Activated CD4-positive, alpha-beta T cell treated with anti-CD3 and anti-CD28 coated beads for 4 hours (primary cell): ENCODE measurements around the gene DTNA.

ENCODE experiments used
- DNase-seq, 2 donors: peaks; one replicate each; pipeline ENCODE4 v3.0.0-alpha.2; 2020

The DTNA gene

GRCh38 chr18:34773961-34774766 is 64.1 kb downstream of the DTNA start:
- no peak for DNase-seq

GRCh38 chr18:34775461-34775860 is 65.4 kb downstream of the DTNA start:
- no peak for DNase-seq

DNA sequence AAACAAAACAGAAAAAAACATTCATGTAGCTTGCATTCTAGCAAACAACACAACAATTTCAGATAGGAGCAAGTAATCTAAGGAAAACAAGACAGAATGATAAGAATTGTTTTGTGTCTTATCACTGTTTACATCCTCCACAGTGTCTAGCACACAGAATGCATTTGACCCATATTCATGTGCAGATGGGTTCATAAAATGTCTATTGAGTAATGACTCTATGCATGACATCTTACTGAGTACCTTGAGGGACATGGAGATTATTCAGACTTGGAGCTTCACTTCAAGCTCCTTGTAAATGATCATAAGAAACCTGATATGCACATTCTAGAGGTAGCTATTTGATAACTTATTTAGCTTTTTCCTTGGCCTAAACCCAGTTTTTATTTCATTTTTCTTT is 69.0 kb downstream of the DTNA start:
- no peak for DNase-seq

DNA sequence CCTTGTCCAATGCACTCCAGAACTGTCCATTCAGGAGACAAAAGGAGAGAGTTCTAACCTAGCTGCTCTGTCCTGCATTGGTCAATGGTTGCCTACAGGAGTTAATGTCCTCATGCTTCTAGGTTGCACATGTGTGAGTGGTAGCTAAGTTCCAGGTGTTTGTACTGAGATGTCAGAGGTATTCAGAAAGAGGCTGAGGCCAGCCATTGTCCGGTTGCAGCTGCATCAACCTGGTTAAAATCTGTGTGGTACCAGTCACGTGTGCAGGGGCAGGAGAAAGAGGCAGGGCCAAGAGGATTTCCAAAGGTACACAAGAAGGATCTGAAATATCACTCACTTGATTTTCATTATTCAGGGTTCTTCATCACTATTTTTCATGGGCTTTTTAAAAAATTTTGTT is 70.8 kb downstream of the DTNA start:
- DNase-seq: no peak

GRCh38 chr18:34783501-34783900 is 73.4 kb downstream of the DTNA start:
- DNase-seq: no peak

DNA sequence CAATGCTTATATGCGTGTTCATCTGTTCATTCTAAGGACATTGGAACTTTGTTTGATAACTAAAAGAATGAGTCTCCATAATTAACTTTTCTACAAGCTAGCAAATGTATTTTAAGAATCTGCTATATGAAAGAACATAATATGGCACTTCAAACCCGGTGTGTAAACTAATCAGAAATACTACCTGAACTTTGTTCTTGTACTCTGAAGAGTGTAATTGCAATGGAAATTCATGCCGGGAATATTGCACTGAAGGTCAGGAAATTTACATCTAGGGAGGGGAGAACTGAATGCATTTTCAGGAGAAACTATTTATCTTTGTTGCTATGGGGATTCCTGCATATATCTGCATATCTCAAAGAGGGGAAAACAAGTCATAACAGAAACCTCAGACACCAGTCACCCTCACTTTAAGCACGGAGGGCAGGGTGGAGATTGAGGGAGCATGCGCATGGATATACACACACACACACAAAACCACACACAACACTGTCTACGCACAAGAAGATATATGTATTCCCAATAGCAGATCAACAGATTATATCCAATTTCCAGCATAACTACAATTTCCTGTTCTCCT is 76.2 kb downstream of the DTNA start:
- no peak for DNase-seq

DNA sequence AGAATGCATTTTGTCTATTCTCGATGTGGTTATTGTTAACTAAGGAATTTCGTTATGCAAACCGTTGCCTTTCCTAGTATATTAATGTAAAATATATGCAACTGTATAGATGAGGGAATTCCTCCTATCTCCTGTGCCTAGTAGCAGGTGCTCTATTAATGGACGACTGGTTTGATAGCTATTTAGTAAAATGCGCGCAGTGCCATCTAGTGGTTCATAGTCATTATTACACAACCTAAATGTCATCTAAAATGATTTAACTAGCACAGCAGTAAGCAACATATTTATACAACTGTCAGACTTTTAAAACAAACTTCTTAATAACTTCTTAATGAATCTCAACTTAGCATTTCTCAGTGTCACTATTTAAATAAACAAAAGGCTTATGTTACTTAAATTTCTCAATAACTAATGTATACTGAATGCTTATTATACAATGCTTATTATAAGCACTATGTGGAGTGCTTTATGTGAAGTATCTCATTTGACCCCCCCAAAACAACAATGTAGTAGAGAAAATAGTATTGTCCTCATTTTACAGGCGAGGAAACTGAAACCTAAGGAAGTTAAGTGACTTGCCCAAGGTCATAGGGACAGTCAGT is 77.9 kb downstream of the DTNA start:
- peak in 1 of 2 donors; percentile 32 for DNase-seq

GRCh38 chr18:34789768-34790344 is 79.8 kb downstream of the DTNA start:
- DNase-seq: no peak

GRCh38 chr18:34794348-34794747 is 84.2 kb downstream of the DTNA start:
- no peak for DNase-seq

GRCh38 chr18:34795070-34795732 is 85.1 kb downstream of the DTNA start:
- no peak for DNase-seq

GRCh38 chr18:34796035-34796657 is 86.0 kb downstream of the DTNA start:
- no peak for DNase-seq

- DNase-seq: no peak
Measured at GRCh38 chr18:34799291-34799690, 89.2 kb downstream of the DTNA start.

DNA sequence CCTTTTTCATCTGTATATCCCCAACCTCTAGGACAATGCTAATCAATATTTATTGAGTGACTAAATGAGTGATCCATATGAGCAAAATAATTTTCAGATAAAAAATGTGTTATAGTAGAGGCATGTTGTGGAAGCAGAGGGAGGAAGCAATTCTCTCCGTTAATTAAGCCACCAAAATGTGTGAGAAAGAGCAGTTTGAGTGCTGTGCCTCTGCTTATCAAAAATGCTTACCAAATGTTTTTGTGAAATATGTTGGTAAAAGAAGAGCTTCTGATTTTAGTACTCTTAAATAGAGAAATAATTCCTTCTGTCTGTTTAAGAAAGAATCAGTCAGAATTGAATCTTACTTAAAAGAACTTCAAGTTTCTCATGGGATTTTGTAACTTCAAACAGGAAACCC is 90.3 kb downstream of the DTNA start:
- DNase-seq: no peak

DNA sequence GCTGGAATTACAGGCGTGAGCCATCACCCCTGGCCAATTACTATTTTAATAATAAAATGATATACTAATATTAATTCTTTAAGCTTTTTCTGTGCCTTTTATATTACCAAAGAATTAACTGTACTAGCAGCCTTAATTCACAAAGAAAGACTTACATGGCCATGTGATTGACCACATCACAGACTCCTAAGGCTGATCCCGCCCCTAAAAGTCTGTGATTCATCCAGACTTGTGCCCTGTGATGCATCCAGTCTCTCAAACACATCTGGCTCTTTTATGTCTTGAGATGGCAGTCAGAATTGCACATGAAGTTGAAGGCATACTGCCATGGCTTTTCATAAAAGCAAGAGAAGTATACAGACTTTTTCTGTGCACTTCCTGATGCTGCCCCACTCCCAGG is 91.7 kb downstream of the DTNA start:
- no peak for DNase-seq

- no peak for DNase-seq
Measured at GRCh38 chr18:34802959-34803358, 92.9 kb downstream of the DTNA start.

DNA sequence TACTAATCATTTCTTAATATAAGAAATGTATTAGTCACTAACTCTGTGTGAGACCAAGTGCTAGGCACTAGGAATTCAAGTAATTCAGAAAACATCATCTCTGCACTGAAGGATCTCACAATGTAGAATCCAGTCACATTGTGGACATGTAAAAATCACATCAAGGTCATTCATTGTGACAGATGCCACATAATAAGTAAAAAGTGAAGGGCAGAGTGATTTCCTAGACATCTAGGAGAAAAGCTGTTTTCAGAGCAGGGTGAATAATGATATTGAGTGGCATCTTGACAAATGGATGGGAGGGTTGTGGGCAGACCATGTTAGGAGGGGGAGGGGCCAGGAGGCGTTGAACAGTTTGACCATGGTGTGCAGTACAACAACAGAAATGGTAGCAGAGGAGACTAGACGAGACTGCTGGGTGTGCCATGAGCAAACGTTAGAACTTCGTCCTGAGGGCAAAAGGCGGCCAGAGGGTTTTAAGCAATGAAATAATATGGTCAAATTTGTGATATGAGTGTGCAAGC is 93.8 kb downstream of the DTNA start:
- no peak for DNase-seq

- DNase-seq: no peak
Measured at GRCh38 chr18:34805103-34805877, 95.2 kb downstream of the DTNA start.

GRCh38 chr18:34805878-34806351 is 95.8 kb downstream of the DTNA start:
- no peak for DNase-seq

DNA sequence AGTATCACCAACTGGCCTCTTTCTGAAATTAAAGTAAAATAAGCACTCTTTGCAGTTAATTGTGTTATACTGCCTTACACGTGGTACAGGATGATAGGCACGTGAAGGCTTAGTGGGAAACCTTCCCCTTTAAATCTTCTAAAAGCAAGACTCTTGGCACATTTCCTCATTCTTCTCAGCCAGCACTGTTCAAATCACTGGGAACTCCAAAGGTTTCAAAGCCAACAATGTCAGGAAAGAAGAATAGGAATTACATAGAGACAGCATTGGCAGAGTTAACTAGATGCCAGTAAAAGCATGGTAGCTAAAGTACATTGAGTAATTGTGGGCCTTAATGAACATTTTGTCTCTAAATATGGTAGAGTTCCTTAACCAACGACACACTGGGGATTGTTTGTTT is 96.4 kb downstream of the DTNA start:
- DNase-seq: no peak

DNA sequence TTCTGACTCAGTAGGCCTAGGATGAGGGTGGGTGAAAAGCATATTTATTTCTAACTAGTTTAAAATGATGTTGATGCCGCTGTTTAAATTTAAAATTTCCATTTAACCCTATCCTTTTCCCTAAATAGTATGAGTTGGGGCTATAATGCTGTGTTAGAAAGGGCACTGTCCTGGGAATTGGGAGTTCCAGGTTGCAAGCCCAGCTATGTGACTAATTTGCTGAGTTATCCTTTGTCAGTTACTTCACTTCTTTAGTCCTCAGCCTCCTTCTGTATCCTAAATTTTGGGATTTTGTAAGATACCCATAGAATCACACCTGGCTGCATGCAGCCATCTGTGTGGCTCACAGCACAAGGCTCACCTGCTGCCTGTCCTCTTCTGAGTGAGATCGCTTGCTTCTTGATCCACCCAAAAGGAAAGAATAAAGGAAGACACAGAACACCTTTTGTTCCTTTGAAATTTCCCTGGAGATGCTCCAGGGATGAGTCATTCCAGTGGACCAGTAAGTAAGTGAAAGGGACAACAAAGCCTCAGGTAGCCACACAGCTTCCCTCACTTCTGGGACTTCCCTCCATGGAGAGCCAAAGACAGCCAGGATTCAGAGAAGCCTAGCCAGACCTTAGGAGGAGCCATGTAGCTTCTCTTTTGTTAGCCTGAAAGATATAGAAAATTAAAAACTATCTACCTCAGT is 97.2 kb downstream of the DTNA start:
- DNase-seq: no peak

GRCh38 chr18:34808389-34808788 is 98.3 kb downstream of the DTNA start:
- DNase-seq: no peak
